ENCODE results near the gene SEC62. TPM values are rescaled to one million over a fixed set of nuclear protein-coding genes. Genes with fewer than 3 reads are reported as not detected.

The SEC62 gene
- total and polyA plus RNA-seq, 9 of the 15 experiments (the other 6 are each of a cell fraction or from before 2014, with no cell fraction given) = 34.5 to 152 (median 51.8) TPM

DNA sequence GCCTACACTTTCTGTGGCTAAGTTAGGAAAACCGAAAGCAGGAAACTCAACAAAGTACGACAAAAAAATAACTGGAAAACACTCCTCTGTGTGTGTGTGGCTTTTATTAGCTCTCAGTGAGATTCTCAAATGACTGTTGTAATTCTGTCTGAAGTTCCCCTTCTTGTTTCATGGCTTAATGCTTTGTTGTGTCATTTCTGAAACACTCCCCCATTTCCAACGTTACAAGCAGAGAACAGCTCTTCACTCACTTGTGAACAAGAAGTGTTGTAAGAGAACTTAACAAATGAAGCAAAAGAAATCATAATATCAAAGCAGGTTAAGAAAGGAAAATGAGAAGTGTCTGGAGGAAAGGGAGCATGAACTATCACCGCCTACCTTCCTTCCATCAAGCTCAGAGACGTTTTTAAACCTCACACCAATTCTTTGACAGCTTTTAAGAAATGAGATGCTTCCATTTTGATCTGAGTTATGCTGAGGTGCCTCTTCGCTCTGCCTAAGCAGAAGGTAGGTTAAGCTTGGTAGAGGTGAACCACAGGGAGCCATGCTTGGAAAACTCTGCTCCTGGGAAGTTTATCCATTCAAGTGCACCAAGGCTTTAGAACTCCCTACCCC lies 12.4 kb upstream of the SEC62 start:
- Histone ChIP-seq H2AFZ (ENCODE audit: low read depth, low read length) (peak overlapping the region; percentile 82), H4K20me1 (replicated peaks; ENCODE audit: control insufficient read depth, insufficient read depth, low read length) (no peaks in the 10 kb centered on the region), H3K36me3 (ENCODE audit: control insufficient read depth, insufficient read depth, low read length) (no peaks in the 10 kb centered on the region), H3K27ac (ENCODE audit: extremely low read depth, low read depth, low read length) (no peak overlapping the region), H3K27me3 (ENCODE audit: control insufficient read depth in 2 of 2, insufficient read depth in 2 of 2, low read length in 2 of 2) (no peaks in the 10 kb centered on the region), H3K79me2 (ENCODE audit: control insufficient read depth, insufficient read depth, low read length) (no peaks in the 10 kb centered on the region), H3K9ac (ENCODE audit: insufficient read depth in 1 of 2, low read depth in 2 of 2, low read length in 2 of 2) (no peak overlapping the region), H3K9me1 (ENCODE audit: control insufficient read depth, insufficient read depth, low read length) (no peaks in the 10 kb centered on the region), H3K4me3 (no peak overlapping the region), H3K4me2 (ENCODE audit: insufficient read depth, low read length) (no peak overlapping the region), H3K4me1 (replicated peaks in 1 of 2; ENCODE audit: control insufficient read depth in 2 of 2, insufficient read depth in 2 of 2, low read length in 2 of 2) (peaks cover 6 to 20% of the 10 kb centered on the region in 2 experiments), H3K9me3 (replicated peaks; ENCODE audit: control insufficient read depth, insufficient read depth, low read depth, low read length) (no peaks in the 10 kb centered on the region)
- no peak for DNase-seq (ENCODE audit: extremely low read depth in 1 of 4, low spot score in 3 of 4)
- intact Hi-C loops (cut with micrococcal nuclease) = no loop called here
- 30% methylated on average over 6 of the region's 6 CpGs for WGBS (ENCODE audit: insufficient coverage, low coverage, missing lambda C conversion rate)
- POLR2A ChIA-PET = interaction anchor here (0.6 to 1.6 kb wide), 3 partner anchors 13 to 320 kb away, joined by 3 to 5 read pairs (median 5); partner anchors contain the start of gene SEC62
- CTCF ChIA-PET (ENCODE audit: low intra/inter-chr PET ratio) = no interaction called here
- ATAC-seq = no peak
- in situ Hi-C loops (cut with MboI) = loop anchor here (25.0 kb wide), 1 partner anchor 817 kb away; no protein-coding TSS in a partner anchor
- no peak for TF ChIP-seq NFIC (IDR thresholded peaks at IDR 0.05)
- TF ChIP-seq, protein P1, sequence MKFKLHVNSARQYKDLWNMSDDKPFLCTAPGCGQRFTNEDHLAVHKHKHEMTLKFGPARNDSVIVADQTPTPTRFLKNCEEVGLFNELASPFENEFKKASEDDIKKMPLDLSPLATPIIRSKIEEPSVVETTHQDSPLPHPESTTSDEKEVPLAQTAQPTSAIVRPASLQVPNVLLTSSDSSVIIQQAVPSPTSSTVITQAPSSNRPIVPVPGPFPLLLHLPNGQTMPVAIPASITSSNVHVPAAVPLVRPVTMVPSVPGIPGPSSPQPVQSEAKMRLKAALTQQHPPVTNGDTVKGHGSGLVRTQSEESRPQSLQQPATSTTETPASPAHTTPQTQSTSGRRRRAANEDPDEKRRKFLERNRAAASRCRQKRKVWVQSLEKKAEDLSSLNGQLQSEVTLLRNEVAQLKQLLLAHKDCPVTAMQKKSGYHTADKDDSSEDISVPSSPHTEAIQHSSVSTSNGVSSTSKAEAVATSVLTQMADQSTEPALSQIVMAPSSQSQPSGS (CRISPR knock-in tag; IDR thresholded peaks at IDR 0.05) = no peak
- TF ChIP-seq NR2F6 (CRISPR knock-in tag; IDR thresholded peaks at IDR 0.05) = no peak
- TF ChIP-seq HNRNPK (IDR thresholded peaks at IDR 0.05; ENCODE audit: low read depth, low read length, poor library complexity, severe bottlenecking) = no peak
- TF ChIP-seq MECOM (CRISPR knock-in tag; IDR thresholded peaks at IDR 0.05) = no peak
- no peak for TF ChIP-seq RBM17 (IDR thresholded peaks at IDR 0.05; ENCODE audit: borderline replicate concordance, low read depth, low read length)
- no peak for TF ChIP-seq ASH1L (IDR thresholded peaks at IDR 0.05; ENCODE audit: borderline replicate concordance, low read depth, partially characterized antibody)
- TF ChIP-seq SLC30A9 (CRISPR knock-in tag; IDR thresholded peaks at IDR 0.05) = no peak
- no peak for TF ChIP-seq ZNF324 (CRISPR knock-in tag; IDR thresholded peaks at IDR 0.05)
- TF ChIP-seq ZNF586 (CRISPR knock-in tag; conservative IDR thresholded peaks at IDR 0.05) = no peak
- no peak for TF ChIP-seq CHD4 (IDR thresholded peaks at IDR 0.05; ENCODE audit: insufficient read depth, insufficient replicate concordance, low read depth, low read length, poor library complexity, severe bottlenecking)
- no peak for TF ChIP-seq HOXB6 (CRISPR knock-in tag; IDR thresholded peaks at IDR 0.05; ENCODE audit: borderline replicate concordance)
- TF ChIP-seq SRSF1 (IDR thresholded peaks at IDR 0.05; ENCODE audit: low read depth, low read length) = no peak
- TF ChIP-seq, protein P2, sequence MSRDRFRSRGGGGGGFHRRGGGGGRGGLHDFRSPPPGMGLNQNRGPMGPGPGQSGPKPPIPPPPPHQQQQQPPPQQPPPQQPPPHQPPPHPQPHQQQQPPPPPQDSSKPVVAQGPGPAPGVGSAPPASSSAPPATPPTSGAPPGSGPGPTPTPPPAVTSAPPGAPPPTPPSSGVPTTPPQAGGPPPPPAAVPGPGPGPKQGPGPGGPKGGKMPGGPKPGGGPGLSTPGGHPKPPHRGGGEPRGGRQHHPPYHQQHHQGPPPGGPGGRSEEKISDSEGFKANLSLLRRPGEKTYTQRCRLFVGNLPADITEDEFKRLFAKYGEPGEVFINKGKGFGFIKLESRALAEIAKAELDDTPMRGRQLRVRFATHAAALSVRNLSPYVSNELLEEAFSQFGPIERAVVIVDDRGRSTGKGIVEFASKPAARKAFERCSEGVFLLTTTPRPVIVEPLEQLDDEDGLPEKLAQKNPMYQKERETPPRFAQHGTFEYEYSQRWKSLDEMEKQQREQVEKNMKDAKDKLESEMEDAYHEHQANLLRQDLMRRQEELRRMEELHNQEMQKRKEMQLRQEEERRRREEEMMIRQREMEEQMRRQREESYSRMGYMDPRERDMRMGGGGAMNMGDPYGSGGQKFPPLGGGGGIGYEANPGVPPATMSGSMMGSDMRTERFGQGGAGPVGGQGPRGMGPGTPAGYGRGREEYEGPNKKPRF (IDR thresholded peaks at IDR 0.05; ENCODE audit: low read depth, low read length) = no peak
- TF ChIP-seq, protein P3, sequence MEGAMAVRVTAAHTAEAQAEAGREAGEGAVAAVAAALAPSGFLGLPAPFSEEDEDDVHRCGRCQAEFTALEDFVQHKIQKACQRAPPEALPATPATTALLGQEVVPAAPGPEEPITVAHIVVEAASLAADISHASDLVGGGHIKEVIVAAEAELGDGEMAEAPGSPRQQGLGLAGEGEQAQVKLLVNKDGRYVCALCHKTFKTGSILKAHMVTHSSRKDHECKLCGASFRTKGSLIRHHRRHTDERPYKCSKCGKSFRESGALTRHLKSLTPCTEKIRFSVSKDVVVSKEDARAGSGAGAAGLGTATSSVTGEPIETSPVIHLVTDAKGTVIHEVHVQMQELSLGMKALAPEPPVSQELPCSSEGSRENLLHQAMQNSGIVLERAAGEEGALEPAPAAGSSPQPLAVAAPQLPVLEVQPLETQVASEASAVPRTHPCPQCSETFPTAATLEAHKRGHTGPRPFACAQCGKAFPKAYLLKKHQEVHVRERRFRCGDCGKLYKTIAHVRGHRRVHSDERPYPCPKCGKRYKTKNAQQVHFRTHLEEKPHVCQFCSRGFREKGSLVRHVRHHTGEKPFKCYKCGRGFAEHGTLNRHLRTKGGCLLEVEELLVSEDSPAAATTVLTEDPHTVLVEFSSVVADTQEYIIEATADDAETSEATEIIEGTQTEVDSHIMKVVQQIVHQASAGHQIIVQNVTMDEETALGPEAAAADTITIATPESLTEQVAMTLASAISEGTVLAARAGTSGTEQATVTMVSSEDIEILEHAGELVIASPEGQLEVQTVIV (CRISPR knock-in tag; IDR thresholded peaks at IDR 0.05; ENCODE audit: borderline replicate concordance) = no peak
- no peak for TF ChIP-seq MAFG (tag; conservative IDR thresholded peaks at IDR 0.05)
- TF ChIP-seq ZNF551 (CRISPR knock-in tag; IDR thresholded peaks at IDR 0.05) = no peak
- FAIRE-seq = peak; percentile 57
- no TSS peak for BruUV-seq (replicated peaks)
